Keratinocyte (primary cell): ENCODE measurements around the gene SETD1B.

ENCODE experiments used
- EZH2 ChIP-seq: IDR thresholded peaks from one replicate; pipeline ENCODE4 v1.6.1; 2012; ENCODE audit warnings: inconsistent platforms, mild to moderate bottlenecking, low read length, moderate library complexity
- TF ChIP-seq, protein P1 (sequence below), 3 experiments: IDR thresholded peaks in 1 of 3; conservative IDR thresholded peaks in 1 of 3; optimal IDR thresholded peaks in 1 of 3; 2 replicates in 2 of 3; 3 replicates in 1 of 3; pipeline versions ENCODE3 to v1.5.1; 2011; ENCODE audit warnings: low read length in 3 of 3, mild to moderate bottlenecking in 3 of 3, moderate library complexity in 2 of 3, control low read depth in 1 of 3, inconsistent platforms in 1 of 3; ENCODE audit not compliant: insufficient read depth in 2 of 3; ENCODE audit errors: extremely low read depth in 1 of 3

DNA sequence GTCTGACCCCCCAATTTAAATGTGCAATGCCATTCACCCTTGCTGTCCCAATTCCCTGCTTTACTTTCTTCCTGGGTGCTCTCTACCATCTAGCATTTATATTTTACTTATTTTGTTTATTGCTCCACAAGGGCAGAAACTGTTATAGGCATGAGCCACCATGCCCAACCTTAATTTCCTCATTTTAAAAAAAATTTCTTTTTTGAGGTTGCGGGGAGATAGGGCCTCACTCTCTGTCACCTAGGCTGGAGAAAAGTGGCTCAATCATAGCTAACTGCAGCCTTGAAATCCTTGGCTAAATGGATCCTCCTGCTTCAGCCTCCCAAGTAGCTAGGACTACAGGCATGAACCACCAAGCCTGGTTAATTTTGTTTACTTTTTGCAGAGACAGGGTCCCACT lies 41.9 kb downstream of the SETD1B start:
- TF ChIP-seq, protein P1, sequence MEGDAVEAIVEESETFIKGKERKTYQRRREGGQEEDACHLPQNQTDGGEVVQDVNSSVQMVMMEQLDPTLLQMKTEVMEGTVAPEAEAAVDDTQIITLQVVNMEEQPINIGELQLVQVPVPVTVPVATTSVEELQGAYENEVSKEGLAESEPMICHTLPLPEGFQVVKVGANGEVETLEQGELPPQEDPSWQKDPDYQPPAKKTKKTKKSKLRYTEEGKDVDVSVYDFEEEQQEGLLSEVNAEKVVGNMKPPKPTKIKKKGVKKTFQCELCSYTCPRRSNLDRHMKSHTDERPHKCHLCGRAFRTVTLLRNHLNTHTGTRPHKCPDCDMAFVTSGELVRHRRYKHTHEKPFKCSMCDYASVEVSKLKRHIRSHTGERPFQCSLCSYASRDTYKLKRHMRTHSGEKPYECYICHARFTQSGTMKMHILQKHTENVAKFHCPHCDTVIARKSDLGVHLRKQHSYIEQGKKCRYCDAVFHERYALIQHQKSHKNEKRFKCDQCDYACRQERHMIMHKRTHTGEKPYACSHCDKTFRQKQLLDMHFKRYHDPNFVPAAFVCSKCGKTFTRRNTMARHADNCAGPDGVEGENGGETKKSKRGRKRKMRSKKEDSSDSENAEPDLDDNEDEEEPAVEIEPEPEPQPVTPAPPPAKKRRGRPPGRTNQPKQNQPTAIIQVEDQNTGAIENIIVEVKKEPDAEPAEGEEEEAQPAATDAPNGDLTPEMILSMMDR (optimal IDR thresholded peaks at IDR 0.05 in 1 of 3, IDR thresholded peaks at IDR 0.05 in 1 of 3, conservative IDR thresholded peaks at IDR 0.05 in 1 of 3; ENCODE audit: extremely low read depth in 1 of 3, insufficient read depth in 2 of 3, low read length in 3 of 3): no peak
- no peak for TF ChIP-seq EZH2
